ENCODE data around the gene CACNG1.

CACNG1 gene

GRCh38 chr17:67055811-67056745, 11.7 kb downstream of the CACNG1 start:
- no peak overlapping the region for H3K9ac ChIP-seq (ENCODE audit: low read length)
- no peak overlapping the region for H3K4me3 ChIP-seq (ENCODE audit: low read length)
- H3K27me3 ChIP-seq (ENCODE audit: control insufficient read depth, insufficient read depth, low read length), result no peaks in the 10 kb centered on the region
- no peaks in the 10 kb centered on the region for H3K36me3 ChIP-seq (ENCODE audit: control insufficient read depth, insufficient read depth, low read length)
- H3K27ac ChIP-seq (ENCODE audit: low read depth, low read length), result no peak overlapping the region
- H3K4me1 ChIP-seq (ENCODE audit: control insufficient read depth, insufficient read depth, low read length), result no peaks in the 10 kb centered on the region

GRCh38 chr17:67056746-67057490, 12.6 kb downstream of the CACNG1 start:
- Histone ChIP-seq H3K4me3 (ENCODE audit: low read length) (no peak overlapping the region), H3K4me1 (ENCODE audit: control insufficient read depth, insufficient read depth, low read length) (no peaks in the 10 kb centered on the region), H3K27ac (ENCODE audit: low read depth, low read length) (no peak overlapping the region), H3K9ac (ENCODE audit: low read length) (no peak overlapping the region), H3K27me3 (ENCODE audit: control insufficient read depth, insufficient read depth, low read length) (no peaks in the 10 kb centered on the region), H3K36me3 (ENCODE audit: control insufficient read depth, insufficient read depth, low read length) (no peaks in the 10 kb centered on the region)

GRCh38 chr17:67058036-67058435, 13.7 kb downstream of the CACNG1 start:
- Histone ChIP-seq H3K27ac (ENCODE audit: low read depth, low read length) (no peak overlapping the region), H3K36me3 (ENCODE audit: control insufficient read depth, insufficient read depth, low read length) (no peaks in the 10 kb centered on the region)

GRCh38 chr17:67059372-67059771, 15.0 kb downstream of the CACNG1 start:
- Histone ChIP-seq H3K27me3 (ENCODE audit: control insufficient read depth, insufficient read depth, low read length) (no peaks in the 10 kb centered on the region), H3K9ac (ENCODE audit: low read length) (no peak overlapping the region), H3K4me1 (ENCODE audit: control insufficient read depth, insufficient read depth, low read length) (no peaks in the 10 kb centered on the region), H3K36me3 (ENCODE audit: control insufficient read depth, insufficient read depth, low read length) (no peaks in the 10 kb centered on the region), H3K4me3 (ENCODE audit: low read length) (no peak overlapping the region), H3K27ac (ENCODE audit: low read depth, low read length) (no peak overlapping the region)

More at GRCh38 chr17:67058036-67058435, 13.7 kb downstream of the CACNG1 start:
- no peak overlapping the region for H3K4me3 ChIP-seq (ENCODE audit: low read length)
- H3K4me1 ChIP-seq (ENCODE audit: control insufficient read depth, insufficient read depth, low read length), result no peaks in the 10 kb centered on the region
- H3K9ac ChIP-seq (ENCODE audit: low read length), result no peak overlapping the region
- H3K27me3 ChIP-seq (ENCODE audit: control insufficient read depth, insufficient read depth, low read length), result no peaks in the 10 kb centered on the region

- H3K9ac ChIP-seq (ENCODE audit: low read length), result no peak overlapping the region
- H3K36me3 ChIP-seq (ENCODE audit: control insufficient read depth, insufficient read depth, low read length), result no peaks in the 10 kb centered on the region
- H3K27ac ChIP-seq (ENCODE audit: low read depth, low read length), result no peak overlapping the region
- no peak overlapping the region for H3K4me3 ChIP-seq (ENCODE audit: low read length)
- H3K27me3 ChIP-seq (ENCODE audit: control insufficient read depth, insufficient read depth, low read length), result no peaks in the 10 kb centered on the region
- no peaks in the 10 kb centered on the region for H3K4me1 ChIP-seq (ENCODE audit: control insufficient read depth, insufficient read depth, low read length)
Observed at GRCh38 chr17:67063141-67063540, 18.8 kb downstream of the CACNG1 start.

- Histone ChIP-seq H3K4me1 (ENCODE audit: control insufficient read depth, insufficient read depth, low read length) (no peaks in the 10 kb centered on the region), H3K27ac (ENCODE audit: low read depth, low read length) (no peak overlapping the region), H3K4me3 (ENCODE audit: low read length) (no peak overlapping the region), H3K27me3 (ENCODE audit: control insufficient read depth, insufficient read depth, low read length) (no peaks in the 10 kb centered on the region), H3K36me3 (ENCODE audit: control insufficient read depth, insufficient read depth, low read length) (no peaks in the 10 kb centered on the region), H3K9ac (ENCODE audit: low read length) (no peak overlapping the region)
Observed at GRCh38 chr17:67066717-67067116, 22.4 kb downstream of the CACNG1 start.

GRCh38 chr17:67067571-67068482, 23.5 kb downstream of the CACNG1 start:
- H3K4me1 ChIP-seq (ENCODE audit: control insufficient read depth, insufficient read depth, low read length), result no peaks in the 10 kb centered on the region
- H3K9ac ChIP-seq (ENCODE audit: low read length), result no peak overlapping the region
- H3K27ac ChIP-seq (ENCODE audit: low read depth, low read length), result no peak overlapping the region
- no peaks in the 10 kb centered on the region for H3K36me3 ChIP-seq (ENCODE audit: control insufficient read depth, insufficient read depth, low read length)
- no peaks in the 10 kb centered on the region for H3K27me3 ChIP-seq (ENCODE audit: control insufficient read depth, insufficient read depth, low read length)
- H3K4me3 ChIP-seq (ENCODE audit: low read length), result no peak overlapping the region

- no peaks in the 10 kb centered on the region for H3K27me3 ChIP-seq (ENCODE audit: control insufficient read depth, insufficient read depth, low read length)
- H3K27ac ChIP-seq (ENCODE audit: low read depth, low read length), result no peak overlapping the region
- no peaks in the 10 kb centered on the region for H3K36me3 ChIP-seq (ENCODE audit: control insufficient read depth, insufficient read depth, low read length)
- no peaks in the 10 kb centered on the region for H3K4me1 ChIP-seq (ENCODE audit: control insufficient read depth, insufficient read depth, low read length)
- no peak overlapping the region for H3K4me3 ChIP-seq (ENCODE audit: low read length)
- H3K9ac ChIP-seq (ENCODE audit: low read length), result no peak overlapping the region
Observed at GRCh38 chr17:67068999-67069398, 24.6 kb downstream of the CACNG1 start.

- Histone ChIP-seq H3K4me1 (ENCODE audit: control insufficient read depth, insufficient read depth, low read length) (no peaks in the 10 kb centered on the region), H3K9ac (ENCODE audit: low read length) (no peak overlapping the region), H3K27me3 (ENCODE audit: control insufficient read depth, insufficient read depth, low read length) (no peaks in the 10 kb centered on the region), H3K4me3 (ENCODE audit: low read length) (no peak overlapping the region), H3K36me3 (ENCODE audit: control insufficient read depth, insufficient read depth, low read length) (no peaks in the 10 kb centered on the region), H3K27ac (ENCODE audit: low read depth, low read length) (no peak overlapping the region)
Observed at GRCh38 chr17:67069603-67070136, 25.3 kb downstream of the CACNG1 start.

GRCh38 chr17:67071595-67071994, 27.2 kb downstream of the CACNG1 start:
- Histone ChIP-seq H3K36me3 (ENCODE audit: control insufficient read depth, insufficient read depth, low read length) (no peaks in the 10 kb centered on the region), H3K4me1 (ENCODE audit: control insufficient read depth, insufficient read depth, low read length) (no peaks in the 10 kb centered on the region), H3K27ac (ENCODE audit: low read depth, low read length) (no peak overlapping the region), H3K9ac (ENCODE audit: low read length) (no peak overlapping the region), H3K27me3 (ENCODE audit: control insufficient read depth, insufficient read depth, low read length) (no peaks in the 10 kb centered on the region), H3K4me3 (ENCODE audit: low read length) (no peak overlapping the region)

- Histone ChIP-seq H3K27me3 (ENCODE audit: control insufficient read depth, insufficient read depth, low read length) (no peaks in the 10 kb centered on the region), H3K27ac (ENCODE audit: low read depth, low read length) (no peak overlapping the region), H3K4me1 (ENCODE audit: control insufficient read depth, insufficient read depth, low read length) (no peaks in the 10 kb centered on the region), H3K36me3 (ENCODE audit: control insufficient read depth, insufficient read depth, low read length) (no peaks in the 10 kb centered on the region), H3K9ac (ENCODE audit: low read length) (no peak overlapping the region), H3K4me3 (ENCODE audit: low read length) (no peak overlapping the region)
Observed at GRCh38 chr17:67072885-67073284, 28.5 kb downstream of the CACNG1 start.

- H3K4me1 ChIP-seq (ENCODE audit: control insufficient read depth, insufficient read depth, low read length), result no peaks in the 10 kb centered on the region
- no peak overlapping the region for H3K4me3 ChIP-seq (ENCODE audit: low read length)
- no peaks in the 10 kb centered on the region for H3K36me3 ChIP-seq (ENCODE audit: control insufficient read depth, insufficient read depth, low read length)
- H3K27me3 ChIP-seq (ENCODE audit: control insufficient read depth, insufficient read depth, low read length), result no peaks in the 10 kb centered on the region
- H3K27ac ChIP-seq (ENCODE audit: low read depth, low read length), result no peak overlapping the region
- H3K9ac ChIP-seq (ENCODE audit: low read length), result no peak overlapping the region
Observed at GRCh38 chr17:67074781-67075180, 30.4 kb downstream of the CACNG1 start.
